IPS-NIHi7 (cell line): ENCODE measurements around the gene WDR35.
A peak's percentile ranks its signal among the peaks of the same experiment; 100 is the strongest.

Experiments
- DNase-seq: peaks from one replicate; pipeline ENCODE4 v3.0.0; 2012; ENCODE audit warnings: mixed read lengths; ENCODE audit errors: extremely low spot score

WDR35 gene

DNA sequence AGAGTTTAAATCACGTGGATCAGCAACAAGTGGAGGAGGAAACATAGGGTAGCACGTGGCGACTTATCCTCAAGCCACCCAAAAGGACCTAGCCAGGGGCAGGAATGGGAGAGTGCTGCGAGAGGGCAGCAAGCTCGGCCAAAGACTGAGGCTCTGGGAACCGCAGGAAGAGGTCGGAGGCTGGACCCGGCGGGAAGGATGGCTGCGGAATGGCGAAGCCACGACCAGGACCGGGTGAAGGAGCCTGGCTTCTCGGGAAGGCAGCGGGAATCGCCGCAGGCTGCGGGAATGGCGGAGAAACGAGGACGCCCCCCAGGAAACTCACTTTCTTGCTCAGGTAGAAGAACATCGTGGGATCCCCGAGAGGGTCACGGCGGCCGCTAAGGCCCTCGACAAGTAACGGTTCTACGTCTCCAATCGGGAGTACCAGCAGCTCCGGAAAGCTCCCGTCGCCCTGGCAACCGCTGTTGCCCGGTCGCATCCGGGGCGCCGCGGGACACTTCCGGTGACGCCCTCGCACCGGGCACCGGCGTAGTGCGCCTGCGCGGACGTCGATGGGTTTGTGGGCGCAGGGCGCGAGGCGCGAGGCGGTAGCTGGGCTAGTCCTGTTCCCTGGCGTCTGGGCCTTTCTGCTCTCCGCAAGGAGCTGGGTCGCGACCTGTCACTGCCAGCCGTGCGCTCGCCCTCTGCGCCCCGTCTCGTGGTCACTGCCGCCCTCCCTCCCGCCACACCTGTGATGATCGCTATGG is at the start of gene WDR35:
WDR35 (minus strand) TSS at position 439 of the 749 bp plus-strand sequence; CDS start at position 349, 90 bp downstream.
- DNase-seq = peak; percentile 99

DNA sequence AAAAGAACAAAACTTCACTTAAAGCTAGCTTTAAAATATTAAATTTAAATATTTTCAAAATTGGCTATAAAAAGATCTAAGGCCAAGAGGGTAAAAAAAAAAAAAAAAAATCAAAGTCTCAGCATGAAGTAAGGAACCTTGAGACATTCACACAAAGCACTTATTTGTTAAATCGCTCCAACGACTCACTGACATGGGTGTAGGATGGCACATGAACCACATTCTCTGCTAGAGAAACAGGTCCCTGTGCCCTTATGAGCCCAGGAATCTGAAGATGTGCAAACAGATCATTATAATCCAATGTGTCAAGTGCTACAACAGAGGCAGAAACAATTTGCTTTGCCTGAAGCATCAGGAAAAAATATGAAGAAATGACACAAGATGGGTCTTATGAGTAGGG is 47.8 kb upstream of the WDR35 start:
- no peak for DNase-seq

DNA sequence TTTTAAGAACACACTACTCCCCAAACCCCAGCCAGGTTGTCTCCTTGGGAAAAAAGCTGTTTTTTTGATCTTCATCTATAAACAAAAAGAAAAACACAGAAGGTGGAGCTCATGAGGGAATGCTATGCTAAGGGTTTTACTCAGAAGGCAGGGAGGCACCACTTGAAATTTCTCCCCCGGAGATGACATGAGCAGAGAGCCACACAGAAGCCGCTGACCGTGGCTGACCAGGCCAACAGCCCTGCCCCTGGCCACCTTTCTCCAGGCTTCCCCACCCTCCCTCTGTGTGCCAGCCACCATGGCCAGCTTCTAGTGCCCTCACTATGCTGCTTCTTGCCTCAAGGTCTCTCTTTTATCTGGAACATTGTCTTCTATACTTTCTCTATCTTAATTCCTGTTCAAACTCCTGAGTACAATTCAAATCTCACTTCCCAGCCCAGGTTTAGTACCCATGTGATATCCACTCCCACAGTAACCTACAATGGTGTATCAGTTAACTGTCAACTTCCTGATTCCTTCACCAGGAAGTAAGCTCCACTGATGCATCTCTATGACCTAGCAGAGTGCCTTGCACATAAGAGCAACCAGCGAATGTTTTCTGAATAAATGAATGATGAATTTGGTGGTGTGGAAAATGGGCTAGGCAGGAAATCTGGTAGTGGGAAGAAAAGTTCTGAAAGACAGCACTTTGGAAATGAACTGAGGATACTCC is 46.2 kb upstream of the WDR35 start:
- no peak for DNase-seq

DNA sequence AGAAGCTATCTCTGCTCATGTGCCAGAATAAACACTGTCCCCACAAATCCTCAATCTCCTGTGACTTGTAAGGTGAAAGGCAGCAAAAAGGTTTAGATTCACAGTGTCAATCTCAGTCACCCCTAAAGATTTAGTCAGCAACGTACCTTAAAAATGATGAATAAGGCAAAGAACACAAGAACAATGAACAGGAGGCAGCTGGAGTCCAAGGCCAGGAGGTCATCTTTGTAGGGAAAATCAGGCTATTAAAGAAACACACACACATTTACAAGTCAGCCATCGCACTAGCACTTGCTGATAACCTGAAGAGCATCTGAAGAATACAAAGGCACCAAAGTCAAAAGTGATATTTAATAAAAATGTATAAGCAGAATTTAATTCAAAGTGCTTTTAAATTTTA is 44.9 kb upstream of the WDR35 start:
- DNase-seq = no peak

DNA sequence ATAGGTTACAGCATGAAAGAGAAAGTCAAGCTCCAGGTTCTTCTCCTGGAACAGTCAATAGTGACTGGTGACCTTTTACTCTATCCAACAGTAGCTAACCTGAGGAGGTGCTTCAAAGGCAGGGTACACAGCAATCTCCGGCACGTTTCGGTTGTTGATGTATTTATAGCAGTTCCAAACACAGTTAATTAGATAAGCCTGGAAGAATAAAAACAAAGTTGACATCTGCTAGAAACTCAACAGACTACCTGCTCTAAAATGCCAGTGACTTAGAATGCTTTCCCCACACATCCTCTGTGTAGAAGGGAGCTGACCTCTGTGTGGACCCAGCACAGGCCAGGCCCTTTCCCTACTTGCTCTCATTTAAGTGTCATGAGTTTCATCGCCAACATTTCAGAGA is 44.3 kb upstream of the WDR35 start:
- DNase-seq = no peak

DNA sequence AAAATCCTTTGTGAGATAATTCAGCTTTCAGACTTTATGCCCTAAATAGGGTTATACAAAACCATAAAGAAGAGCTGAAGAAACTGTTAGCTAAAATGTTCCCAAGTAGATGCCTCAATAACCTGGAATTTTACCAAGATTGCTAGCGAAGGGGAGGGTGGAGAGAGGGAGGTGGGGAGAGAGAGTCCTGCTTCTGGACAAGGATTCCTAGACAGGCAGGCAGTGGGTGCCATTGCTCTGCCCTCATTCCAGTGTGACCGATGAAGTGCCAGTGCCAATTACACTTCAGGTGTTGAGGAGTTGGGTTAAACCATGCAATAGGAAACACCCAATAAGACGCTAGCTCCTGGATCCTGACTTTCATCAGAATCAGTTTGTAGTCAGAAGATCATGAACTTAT is 43.4 kb upstream of the WDR35 start:
- DNase-seq = no peak

DNA sequence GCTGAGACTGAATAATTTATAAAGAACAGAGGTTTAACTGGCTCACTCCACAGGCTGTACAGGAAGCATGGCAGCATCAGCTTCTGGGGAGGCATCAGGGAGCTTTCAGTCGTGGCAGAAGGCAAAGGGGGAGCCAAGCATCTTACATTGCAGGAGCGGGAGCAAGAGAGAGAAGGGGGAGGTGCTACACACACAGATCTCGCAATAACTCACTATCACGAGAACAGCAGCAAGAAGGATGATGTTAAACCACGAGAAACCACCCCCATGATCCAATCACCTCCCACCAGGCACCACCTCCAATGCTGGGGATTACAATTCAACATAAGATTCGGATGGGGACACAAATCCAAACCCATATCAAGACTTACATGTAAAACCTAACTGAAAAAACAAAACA is 40.3 kb upstream of the WDR35 start:
- no peak for DNase-seq

DNA sequence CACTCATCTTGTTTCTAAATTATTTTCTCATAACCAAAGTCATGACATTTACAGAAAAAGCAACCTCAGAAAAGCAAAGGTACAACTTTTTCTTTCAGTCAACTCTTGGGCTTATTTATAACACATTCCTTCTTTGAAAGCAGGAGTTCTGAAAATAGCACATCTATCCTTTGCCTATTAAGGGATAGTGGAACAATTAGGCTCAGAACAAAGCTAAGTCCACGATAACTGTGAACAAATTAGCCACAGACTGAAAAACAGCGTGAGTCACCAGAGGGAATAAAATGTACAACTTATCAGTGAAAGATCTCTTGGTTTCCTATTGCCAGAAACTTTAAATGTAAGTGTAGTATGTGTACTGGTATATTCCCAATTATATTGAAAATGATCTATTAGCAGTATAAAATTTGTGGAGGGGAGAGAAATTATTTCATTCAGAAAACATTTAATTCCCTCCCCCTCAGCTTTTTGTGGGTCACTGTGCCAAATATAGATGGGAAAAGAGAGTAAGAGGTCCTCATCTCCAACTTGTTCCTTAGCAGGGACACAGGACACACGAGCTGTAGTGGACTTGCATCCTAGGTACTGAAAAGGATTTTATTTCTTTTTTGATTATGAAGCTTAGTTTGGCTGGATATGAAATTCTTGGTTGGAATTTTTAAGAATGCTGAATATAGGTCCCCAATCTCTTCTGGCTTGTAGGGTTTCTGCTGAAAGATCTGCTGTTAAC is 38.0 kb upstream of the WDR35 start:
- DNase-seq = no peak

DNA sequence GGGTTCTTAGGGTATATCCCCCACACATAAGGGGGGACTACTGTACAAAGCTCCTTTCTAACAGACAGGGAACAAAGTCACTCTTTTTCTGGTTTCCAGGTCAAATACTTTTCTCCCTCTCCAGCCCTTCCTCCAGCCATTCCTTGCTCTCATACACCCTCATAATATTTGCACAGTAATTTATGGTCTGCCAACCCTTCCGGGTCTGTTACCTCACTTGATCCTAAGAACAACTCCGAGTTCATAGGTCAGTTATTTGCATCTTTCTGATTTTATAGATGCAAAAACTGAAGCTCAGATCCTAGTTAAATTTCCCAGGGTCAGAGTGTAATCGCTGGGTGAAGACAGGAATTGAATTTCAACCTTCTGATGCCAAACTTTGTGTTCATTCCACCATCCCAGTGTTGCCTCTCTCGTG is 37.4 kb upstream of the WDR35 start:
- no peak for DNase-seq

DNA sequence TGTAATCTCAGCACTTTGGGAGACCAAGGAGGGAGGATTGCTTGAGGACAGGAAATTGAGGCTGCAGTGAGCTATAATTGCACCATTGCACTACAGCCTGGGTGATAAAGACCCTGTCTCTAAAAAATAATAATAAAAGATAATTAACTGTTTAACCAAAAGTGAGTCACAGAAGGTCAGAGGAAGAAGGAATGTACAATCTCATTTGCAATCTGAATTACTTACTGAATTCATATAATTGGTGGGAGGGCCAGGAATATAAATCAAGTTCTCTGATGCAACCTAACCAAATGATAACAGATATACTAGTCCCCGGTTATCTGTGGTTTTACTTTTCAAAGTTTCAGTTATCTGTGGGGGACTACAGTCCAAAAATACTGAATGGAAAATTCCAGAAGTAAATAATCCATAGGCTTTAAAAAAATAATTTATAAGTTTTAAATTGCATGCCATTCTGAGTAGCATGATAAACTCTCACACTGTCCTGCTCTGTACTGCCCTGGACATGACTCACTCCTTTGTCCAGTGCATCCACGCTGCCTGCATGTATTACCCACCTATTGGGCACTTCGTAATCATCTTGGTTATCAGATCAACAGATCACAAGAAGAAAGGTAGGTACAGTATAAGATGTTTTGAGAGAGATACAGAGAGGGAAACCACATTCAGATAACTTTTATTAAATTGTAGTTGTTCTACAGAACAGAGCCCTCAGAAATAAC is 35.3 kb upstream of the WDR35 start:
- no peak for DNase-seq

DNA sequence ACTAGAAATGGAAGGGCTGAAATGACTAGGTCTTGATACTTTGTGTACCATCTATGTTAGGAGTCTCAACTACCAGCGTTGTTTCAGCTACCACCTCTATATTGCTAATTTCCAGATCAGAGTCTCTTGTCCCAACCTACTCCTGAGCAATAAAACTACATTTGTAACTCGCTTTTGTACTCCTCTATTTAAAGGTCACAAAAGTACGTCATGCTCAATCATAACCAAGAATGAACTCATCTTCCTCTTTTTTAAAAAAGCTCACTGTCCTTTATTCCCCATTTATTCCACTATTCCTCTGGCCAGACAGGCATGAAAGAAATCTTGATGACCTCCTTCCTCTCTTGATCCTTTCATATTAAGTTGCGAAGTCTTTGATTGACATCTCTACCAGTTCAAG is 33.8 kb upstream of the WDR35 start:
- no peak for DNase-seq

DNA sequence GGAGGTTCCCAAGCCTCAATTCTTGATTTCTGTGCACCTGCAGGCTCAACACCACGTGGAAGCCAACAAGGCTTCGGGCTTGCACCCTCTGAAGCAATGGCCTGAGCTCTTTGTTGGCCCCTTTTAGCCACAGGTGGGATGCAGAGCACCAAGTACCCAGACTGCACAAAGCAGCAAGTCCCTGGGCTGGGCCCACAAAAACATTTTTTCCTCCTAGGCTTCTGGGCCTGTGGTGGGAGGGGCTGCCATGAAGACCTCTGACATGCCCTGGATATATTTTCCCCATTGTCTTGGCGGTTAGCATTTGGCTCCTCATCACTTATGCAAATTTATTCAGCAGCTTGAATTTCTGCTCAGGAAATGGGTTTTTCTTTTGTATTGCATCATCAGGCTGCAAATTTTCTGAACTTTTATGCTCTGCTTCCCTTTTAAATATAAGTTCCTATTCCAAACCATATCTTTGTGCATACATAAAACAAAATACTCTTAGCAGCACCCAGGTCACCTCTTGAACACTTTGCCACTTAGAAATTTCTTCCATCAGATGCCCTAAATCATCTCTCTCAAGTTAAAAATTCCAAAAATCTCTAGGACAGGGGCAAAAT is 31.6 kb upstream of the WDR35 start:
- no peak for DNase-seq

DNA sequence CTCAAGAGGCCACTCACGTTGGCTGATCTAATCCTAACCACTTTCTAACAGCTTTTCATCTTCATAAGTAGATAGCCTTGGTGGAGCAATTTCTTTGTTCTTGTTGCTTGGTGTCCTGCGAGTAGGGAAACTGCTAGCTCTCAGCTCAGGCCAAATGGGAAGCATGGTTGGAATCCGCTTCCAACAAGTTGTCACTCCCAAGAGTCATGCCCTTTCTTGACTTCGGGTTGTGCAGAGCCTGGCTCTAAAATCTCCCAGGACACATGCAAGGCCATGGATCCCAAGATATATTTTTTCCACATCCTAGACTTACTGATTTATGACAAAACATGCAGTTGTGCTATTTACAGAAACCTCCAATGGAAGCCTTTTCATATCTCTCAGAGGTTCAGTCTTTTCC is 29.8 kb upstream of the WDR35 start:
- no peak for DNase-seq

DNA sequence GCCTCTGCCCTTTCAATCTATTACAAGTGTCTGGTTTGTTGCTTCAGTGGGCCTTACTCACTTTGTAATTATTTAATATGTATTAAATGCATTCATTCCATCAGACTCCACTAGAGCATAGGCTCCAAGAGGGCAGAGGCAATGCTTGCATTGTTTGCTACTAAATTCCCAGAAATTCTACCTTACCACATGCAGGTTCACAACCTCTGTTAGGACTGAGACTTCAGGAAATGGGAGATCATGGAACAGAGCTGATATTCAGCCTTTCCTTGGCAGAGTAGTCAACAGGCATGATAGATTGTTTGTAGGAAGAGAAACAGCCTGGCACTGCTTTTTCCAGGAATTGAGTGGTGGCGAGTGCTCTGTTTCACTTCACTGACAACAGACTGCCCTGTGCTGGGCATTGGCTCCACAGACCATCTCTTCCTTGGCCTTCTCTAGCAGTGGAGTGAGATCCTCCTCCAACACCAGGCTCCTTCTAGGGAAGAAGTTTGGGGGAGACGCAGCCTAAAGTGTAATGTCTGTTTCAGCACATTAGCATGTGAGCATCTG is 28.8 kb upstream of the WDR35 start:
- DNase-seq = no peak

DNA sequence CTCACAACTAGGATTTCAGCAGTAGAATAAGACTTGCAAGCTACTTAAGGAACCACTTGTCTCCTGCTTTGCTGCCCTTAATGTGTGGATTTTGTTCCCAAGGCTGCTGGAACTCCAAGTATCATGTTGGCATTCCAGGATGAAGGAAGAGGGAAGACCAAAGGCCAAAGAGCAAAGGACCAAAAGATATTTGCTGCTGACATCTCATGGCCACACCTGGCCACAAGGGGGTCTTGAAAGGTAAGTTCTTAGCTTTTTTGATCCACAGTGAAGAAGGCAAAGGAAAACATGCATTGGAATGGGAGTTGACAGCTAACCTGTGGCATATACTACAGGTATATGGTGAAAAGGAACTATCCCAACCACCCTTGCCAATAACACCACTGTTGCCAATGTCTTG is 26.4 kb upstream of the WDR35 start:
- peak; percentile 56 for DNase-seq

DNA sequence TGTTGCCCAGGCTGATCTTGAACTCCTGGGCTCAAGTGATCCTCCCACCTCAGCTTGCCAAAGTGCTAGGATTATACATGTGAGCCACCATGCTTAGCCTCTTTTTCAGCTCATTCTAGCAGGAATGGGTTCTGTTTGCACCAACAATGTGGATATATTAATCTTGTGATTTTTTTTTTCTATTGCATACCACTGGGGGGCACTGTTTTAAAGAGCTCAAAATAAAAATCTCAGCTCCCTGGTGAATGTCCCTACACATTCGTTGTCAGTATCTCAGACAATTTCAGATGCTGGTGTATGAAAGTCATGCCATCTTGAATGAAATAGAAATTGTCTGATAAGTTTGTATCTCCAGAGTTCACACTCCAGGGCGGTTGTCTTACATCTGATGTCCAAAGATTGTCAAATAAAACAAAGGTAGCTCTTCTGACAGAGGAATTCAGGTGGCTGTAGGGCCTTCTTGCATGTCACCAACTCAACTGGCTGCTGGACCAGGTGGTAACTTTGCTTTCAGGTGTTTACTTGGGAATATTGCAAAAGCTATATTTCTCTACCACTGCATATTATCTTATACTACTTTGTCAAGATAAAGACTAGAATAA is 25.7 kb upstream of the WDR35 start:
- DNase-seq = peak; percentile 47

DNA sequence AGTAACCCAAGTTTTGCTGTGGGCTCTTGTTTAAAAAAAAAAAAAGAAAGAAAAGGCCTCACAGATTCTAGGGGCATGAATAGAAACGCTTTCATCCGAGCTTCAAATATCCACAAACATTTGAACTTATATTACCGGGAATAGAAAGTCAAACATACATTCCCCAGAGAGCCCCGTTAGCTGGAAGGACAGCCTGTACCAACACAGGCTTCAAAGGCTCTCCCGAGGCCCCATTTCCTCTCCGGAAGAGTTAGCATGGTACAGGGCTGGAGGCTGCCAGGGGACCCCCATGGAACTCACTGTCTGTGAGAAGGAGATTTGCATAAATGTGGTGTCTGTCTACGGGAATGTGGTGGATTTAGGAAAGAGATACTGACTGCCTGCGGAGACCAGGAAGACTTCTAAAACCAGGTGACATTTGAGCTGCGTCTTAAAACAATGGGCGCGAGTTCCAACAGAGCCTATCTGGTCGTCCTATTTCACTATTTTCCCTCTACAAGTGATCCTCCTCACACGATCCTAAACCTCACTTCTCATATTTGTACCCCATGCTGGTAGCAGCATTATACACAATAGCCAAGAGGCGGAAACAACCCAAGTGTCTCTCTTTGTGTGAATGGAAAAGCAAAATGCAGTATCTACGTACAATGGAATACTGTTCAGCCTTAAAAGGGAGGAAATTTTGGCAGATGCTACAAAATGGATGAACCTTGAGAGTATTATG is 23.4 kb upstream of the WDR35 start:
- DNase-seq = peak; percentile 23

DNA sequence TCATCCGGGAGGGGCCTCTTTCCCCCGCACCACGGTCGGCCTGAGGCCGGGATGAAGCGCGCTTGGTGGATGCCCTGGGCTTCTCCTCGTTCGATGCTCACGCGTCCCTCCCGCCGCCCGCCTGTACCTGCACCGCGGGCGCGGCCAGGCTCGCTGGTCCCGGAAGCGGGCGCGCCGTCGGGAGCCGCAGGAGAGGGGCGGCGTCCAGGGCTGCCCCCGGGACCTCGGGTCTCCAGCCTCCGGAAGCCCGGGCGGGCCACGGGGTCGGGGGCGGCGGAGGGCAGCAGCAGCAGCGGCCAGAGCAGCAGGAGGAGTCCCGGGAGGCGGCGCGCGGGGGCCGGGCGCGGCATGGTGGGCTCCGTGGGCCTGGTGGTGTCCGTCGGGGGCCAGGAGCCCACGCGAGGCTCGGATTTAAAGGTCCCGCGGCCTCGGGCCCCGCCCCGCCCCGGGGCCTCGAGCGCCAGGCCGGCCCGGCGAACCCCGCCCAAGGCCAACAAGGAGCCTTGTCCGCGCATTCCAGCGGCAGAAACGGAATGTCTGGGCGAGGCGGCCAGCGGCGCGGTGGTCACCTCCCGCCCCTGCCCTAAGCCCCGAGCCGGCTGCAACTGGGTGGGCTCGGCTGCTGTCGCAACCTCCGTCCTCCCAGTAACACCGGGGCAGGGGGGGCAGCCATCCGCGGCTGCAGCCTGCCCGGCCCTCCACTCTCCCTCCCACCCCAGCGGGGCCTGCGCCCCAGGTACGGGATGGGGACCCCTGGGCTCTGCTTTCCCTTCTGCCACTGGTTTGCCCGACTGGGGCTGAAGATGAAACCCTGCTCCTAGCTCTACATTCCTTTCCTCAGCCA is 22.6 kb upstream of the WDR35 start, which contains the start of gene MATN3:
MATN3 (minus strand) TSS at position 387 of the 844 bp plus-strand sequence; CDS start at position 350, 37 bp downstream.
- peak; percentile 77 for DNase-seq

DNA sequence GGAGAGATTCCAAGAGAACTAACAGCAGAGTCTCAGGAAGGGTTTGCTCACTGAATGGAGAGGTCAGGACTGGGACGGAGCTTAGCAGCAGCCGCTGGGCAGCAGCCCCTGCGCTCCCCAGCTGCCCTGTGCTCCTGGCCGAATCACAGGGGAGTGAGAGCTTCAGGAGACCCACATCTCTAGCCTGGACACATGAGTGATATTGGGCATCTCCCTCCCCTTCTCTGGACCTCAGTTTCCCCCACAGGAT is 22.1 kb upstream of the WDR35 start:
- DNase-seq = peak; percentile 29
